HG03432 (cell line): ENCODE data around the gene RBM19.
"Not testable (repeated sequence)": the region's sequence is repeated elsewhere in the genome, so short reads cannot be mapped to it uniquely, and the experiment has no call there.

Experiments used
- ATAC-seq: cut with Tn5 transposase; IDR thresholded peaks from one replicate; pipeline ENCODE4 v1.9.1; 2021; ENCODE audit warnings: mild to moderate bottlenecking, moderate library complexity; ENCODE audit not compliant: unreplicated experiment

The RBM19 gene, protein sequence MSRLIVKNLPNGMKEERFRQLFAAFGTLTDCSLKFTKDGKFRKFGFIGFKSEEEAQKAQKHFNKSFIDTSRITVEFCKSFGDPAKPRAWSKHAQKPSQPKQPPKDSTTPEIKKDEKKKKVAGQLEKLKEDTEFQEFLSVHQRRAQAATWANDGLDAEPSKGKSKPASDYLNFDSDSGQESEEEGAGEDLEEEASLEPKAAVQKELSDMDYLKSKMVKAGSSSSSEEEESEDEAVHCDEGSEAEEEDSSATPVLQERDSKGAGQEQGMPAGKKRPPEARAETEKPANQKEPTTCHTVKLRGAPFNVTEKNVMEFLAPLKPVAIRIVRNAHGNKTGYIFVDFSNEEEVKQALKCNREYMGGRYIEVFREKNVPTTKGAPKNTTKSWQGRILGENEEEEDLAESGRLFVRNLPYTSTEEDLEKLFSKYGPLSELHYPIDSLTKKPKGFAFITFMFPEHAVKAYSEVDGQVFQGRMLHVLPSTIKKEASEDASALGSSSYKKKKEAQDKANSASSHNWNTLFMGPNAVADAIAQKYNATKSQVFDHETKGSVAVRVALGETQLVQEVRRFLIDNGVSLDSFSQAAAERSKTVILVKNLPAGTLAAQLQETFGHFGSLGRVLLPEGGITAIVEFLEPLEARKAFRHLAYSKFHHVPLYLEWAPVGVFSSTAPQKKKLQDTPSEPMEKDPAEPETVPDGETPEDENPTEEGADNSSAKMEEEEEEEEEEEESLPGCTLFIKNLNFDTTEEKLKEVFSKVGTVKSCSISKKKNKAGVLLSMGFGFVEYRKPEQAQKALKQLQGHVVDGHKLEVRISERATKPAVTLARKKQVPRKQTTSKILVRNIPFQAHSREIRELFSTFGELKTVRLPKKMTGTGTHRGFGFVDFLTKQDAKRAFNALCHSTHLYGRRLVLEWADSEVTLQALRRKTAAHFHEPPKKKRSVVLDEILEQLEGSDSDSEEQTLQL

GRCh38 chr12:113965951-113966797, at the start of gene RBM19:
RBM19 (minus strand) TSS chr12:113966325; CDS start chr12:113966227, 98 bp downstream.
- ATAC-seq, result peak; percentile 97

DNA sequence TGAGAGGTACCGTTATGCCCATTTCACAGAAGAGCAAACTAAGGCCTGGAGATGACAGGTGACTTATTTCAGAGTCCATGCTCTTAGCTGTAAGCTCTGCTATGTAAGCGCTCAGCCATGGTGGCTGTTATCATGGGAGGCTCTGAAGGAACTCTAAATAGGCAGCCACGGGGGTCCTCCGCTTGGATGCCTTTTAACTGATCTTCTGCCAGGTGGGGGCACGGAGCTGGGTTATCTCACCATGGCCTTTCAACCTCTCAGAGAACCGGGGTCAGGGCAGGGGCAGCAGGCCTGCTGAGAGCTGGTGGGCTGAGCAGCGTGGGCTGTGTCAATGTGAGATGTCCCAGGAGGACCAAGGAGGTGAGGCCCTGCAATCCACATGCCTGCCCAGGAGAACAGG, 49.7 kb upstream of the RBM19 start:
- ATAC-seq, result no peak

DNA sequence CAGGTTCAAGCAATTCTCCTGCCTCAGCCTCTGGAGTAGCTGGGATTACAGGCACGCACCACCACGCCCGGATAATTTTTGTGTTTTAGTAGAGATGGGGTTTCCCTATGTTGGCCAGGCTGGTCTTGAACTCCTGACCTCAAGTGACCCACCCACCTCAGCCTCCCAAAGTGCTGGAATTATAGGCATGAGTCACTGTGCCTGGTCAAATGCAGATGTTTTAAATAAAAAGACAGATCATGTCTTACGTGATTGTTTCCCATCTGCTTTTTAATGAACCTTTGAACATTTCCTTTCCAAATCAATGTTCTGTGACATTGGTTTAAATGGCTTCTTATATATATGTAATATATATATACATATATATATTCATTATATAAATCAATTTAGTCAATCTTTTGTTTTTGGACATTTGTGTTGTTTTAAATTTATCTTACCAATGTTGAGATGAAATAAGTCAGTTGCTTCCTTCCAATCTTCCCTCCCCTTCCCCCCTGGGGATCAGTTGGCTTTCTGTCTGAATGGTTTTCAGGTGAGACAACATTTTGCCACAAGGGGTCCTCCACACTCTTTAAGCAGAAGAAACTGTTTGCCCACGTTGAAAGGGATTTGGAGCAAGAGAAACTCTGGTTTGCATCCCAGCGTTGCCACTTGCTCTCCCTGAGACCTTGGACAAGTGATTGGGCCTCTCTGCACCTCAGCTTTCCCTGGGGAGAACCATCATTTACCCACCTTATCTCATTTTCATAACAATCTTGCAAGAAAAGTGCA, 47.6 kb upstream of the RBM19 start:
- ATAC-seq, result no peak

- no peak for ATAC-seq
Observed at GRCh38 chr12:114012744-114013431, 46.8 kb upstream of the RBM19 start.

DNA sequence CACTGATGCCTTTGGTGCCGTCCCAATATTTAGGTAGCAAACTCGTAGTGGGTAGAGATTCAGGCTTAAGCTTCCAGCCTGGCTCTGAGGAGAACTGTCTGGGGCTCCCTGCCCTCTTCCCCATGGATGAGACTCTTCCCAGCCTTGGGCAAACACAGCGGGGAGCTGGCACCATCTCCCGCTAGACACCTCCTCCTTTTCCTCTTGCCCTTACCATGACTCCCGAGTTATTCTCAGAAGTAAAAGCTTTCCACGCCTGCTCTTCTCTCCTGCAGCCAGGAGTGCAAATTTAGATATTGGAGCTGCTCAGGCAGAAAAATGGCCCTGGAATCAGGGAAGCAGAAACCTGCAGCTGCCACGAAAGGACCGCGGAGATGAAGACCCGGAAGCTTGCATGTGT, 45.6 kb upstream of the RBM19 start:
- no peak for ATAC-seq

DNA sequence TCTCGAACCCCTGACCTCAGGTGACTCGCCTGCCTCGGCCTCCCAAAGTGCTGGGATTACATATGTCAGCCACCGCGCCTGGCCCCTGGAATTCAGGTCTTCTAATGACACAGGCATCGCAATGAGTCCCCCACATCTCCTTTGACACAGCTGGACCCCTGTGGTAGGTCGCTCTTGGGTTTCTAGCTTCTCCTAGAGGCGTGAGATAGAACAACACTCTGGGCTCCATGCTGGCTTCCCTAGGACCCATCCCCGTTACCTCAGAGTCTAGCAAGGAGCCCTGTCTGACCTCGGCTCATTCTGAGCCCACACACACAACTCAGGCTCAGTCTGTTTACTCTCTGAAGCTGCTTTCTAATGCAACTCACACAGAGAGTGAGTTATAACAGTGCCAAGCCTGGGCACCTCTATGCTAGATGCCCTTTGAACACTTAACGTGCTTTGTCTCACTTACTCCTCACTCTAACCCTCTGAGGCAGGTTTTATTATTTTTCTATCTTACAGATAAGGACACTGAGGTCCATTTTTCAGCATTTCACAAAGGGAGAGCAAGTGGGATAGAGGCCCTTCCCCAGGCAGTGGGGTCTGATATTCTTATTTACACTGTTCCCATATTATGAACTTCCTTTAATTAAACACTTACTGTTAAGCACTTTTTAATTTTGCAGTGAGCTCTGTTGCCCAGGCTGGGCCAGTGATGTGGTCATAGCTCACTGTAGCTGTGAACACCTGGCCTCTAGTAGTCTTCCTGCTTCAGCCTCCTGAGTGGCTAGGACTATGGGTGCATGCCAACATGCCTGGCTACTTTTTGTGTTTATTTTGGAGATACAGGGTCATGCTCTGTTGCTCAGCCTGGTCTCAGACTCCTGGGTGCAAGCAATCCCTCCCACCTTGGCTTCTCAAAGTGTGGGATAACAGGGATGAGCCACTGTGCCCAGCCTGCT, 40.6 kb upstream of the RBM19 start:
- no peak for ATAC-seq

GRCh38 chr12:114004402-114004801, 38.3 kb upstream of the RBM19 start:
- no peak for ATAC-seq

GRCh38 chr12:114003286-114003685, 37.2 kb upstream of the RBM19 start:
- ATAC-seq, result no peak

DNA sequence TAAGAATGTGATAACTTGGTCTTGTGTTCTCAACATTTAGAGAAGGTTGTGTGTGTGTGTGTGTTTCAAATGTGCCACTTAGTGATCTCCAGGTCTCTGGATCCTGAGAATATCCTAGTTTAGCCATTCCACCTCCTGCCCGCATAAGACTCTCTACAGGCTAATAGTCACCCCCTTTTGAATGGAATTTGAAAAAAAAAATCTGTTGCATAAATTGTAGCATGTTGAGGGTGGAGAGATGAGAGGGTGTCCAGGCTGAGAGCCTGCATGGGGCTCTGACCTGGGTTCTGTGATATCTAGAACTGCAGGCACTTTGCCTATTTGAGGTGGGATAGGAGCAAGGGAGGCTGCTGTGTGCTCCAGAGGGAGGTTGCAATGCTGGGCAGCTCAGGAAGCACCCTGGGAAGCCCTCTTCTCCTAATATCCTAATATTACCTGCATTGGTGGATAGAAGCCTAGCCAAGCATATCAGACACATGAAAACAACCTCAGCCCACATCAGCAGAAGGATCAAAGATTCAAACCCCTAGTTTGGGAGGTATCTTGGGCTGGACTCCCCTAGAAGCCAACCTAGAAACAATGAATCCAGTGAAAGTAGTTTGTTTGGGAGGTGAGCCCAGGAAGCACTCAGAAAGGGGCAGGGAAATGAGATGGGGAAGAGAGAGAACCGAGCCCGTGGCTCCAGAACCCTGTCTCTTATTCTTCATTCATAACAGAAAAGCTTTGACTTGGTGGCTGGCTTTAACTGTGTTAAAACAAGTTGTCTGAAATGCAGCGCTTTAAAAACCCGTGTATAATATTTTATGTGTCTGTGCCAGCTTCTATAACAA, 35.6 kb upstream of the RBM19 start:
- no peak for ATAC-seq

DNA sequence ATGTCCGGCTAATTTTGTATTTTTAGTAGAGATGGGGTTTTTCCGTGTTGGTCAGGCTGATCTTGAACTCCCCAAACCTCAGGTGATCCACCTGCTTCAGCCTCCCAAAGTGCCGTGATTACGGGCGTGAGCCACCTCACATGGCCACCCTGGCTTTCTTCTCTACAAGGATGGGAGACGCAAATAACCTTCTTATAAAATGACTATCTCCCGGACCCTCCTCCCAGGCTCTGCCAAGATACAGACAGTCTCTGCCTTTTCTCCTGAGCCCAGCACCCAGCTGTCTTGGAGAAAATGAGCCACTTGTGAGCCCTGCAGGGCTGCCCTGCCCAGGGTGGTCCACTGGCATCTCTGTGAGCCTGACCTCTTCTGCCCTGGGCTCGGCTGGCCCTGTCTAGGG, 34.7 kb upstream of the RBM19 start:
- no peak for ATAC-seq

GRCh38 chr12:114000261-114000660, 34.1 kb upstream of the RBM19 start:
- not testable (repeated sequence) for ATAC-seq

GRCh38 chr12:113997365-113997764, 31.2 kb upstream of the RBM19 start:
- peak; percentile 84 for ATAC-seq

DNA sequence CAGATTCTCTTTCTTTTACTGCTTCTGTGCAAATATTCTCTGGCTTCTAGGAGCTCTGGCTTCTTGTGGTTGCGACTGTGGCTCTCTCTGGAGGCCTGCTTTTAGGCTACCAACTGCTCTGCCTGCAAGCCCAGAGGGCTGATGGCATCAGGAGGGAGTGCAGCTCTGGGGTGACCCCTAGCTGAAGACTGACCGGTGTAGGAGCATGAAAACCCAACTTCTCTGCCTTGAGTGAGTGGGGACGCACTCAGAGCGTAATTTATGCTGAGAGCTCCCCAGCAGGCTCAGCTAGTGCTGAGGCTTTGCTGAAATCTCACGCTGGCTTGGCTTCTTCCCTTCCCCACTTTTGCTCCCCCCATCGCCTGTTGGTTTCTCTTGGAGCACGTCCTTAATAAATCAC, 29.9 kb upstream of the RBM19 start:
- no peak for ATAC-seq

- no peak for ATAC-seq
Observed at GRCh38 chr12:113994051-113994450, 27.9 kb upstream of the RBM19 start.

GRCh38 chr12:113992751-113993150, 26.6 kb upstream of the RBM19 start:
- not testable (repeated sequence) for ATAC-seq

DNA sequence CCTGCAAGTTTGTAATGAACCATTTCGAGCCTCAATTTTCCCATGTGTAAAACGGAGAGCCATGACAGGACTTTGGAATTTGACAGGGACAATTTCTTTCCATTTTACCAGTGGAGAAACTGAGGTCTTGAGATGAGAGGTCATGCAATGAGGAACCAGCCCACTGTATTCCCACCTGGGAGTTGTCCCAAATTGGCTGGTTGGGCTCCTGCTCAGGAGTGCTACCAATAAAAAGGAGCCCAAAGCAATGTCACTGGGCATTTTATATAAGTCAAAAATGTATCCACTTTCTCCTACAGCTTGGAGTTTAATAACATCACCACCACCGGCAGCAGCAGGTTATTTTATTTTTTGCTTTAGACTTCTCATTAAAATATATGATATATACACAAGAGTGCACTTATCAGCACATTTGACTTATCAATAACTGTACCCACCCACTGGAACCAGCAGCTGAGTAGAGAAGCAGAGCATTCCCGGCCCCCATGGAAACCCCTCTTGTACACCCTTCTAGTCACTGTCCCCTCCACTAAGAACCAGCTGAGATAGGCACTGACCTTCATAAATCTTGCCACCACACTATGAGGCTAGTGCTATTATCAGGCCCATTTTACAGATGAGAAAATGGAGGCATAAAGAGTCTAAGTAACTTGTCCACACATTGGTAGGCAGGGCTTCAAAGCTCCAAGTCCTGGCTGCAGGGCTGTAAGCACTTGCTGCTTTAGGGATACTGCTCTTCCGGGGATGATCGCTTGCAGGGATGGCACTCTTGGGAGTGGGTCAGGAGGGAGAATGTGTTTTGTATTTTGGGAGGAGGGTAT, 25.3 kb upstream of the RBM19 start:
- ATAC-seq, result no peak
